Measurements from ENCODE around the gene SKAP2. TPM values are rescaled to one million over a fixed set of nuclear protein-coding genes. Genes with fewer than 3 reads are reported as not detected.

The SKAP2 gene
- total RNA-seq, 1 experiment from 2014 or later: 66.8 TPM

GRCh38 chr7:26625286-26625685, 239.1 kb downstream of the SKAP2 start:
- ChIA-PET POLR2A (no interaction called here), CTCF (no interaction called here)
- in situ Hi-C loops (cut with HindIII; ENCODE audit: low pct_unique_long_range_greater_than_20kb, low sequenced_read_pairs) (no loop called here), intact Hi-C loops (cut with micrococcal nuclease; ENCODE audit: unreplicated experiment) (no loop called here)
- no peaks in the 10 kb centered on the region for H3K36me3 ChIP-seq (ENCODE audit: control insufficient read depth, insufficient read depth, low read length)
- DNase-seq (ENCODE audit: low read depth, low spot score): no peak
- no peaks in the 10 kb centered on the region for H3K27me3 ChIP-seq (ENCODE audit: control insufficient read depth, insufficient read depth, low read length)
- ATAC-seq: no peak
- TF ChIP-seq CTCF (IDR thresholded peaks at IDR 0.05) (no peak), SIN3A (IDR thresholded peaks at IDR 0.05; ENCODE audit: borderline replicate concordance, insufficient read depth, low read depth, low read length) (no peak), POLR2AphosphoS5 (IDR thresholded peaks at IDR 0.05; ENCODE audit: low read depth, low read length) (no peak), TCF7L2 (IDR thresholded peaks at IDR 0.05; ENCODE audit: low read depth, low read length) (no peak), REST (IDR thresholded peaks at IDR 0.05; ENCODE audit: insufficient read depth in 1 of 2, low read depth in 2 of 2, low read length in 1 of 2) (no peak)
- H3K9me3 ChIP-seq (ENCODE audit: control insufficient read depth, insufficient read depth, low read depth, low read length): no peaks in the 10 kb centered on the region
- BruUV-seq (replicated peaks): no TSS peak
- no peak overlapping the region for H3K27ac ChIP-seq (ENCODE audit: low read length)
- no peak overlapping the region for H3K4me3 ChIP-seq (ENCODE audit: low read depth in 2 of 2, low read length in 2 of 2)
- no peaks in the 10 kb centered on the region for H3K4me1 ChIP-seq (ENCODE audit: control insufficient read depth, insufficient read depth, low read length)

- Histone ChIP-seq H3K36me3 (ENCODE audit: control insufficient read depth, insufficient read depth, low read length) (no peaks in the 10 kb centered on the region), H3K4me3 (ENCODE audit: low read depth in 2 of 2, low read length in 2 of 2) (no peak overlapping the region), H3K27ac (ENCODE audit: low read length) (no peak overlapping the region), H3K4me1 (ENCODE audit: control insufficient read depth, insufficient read depth, low read length) (no peaks in the 10 kb centered on the region), H3K27me3 (ENCODE audit: control insufficient read depth, insufficient read depth, low read length) (no peaks in the 10 kb centered on the region), H3K9me3 (ENCODE audit: control insufficient read depth, insufficient read depth, low read depth, low read length) (no peaks in the 10 kb centered on the region)
- ChIA-PET CTCF (no interaction called here), POLR2A (no interaction called here)
- intact Hi-C loops (cut with micrococcal nuclease; ENCODE audit: unreplicated experiment) (no loop called here), in situ Hi-C loops (cut with HindIII; ENCODE audit: low pct_unique_long_range_greater_than_20kb, low sequenced_read_pairs) (no loop called here)
- ATAC-seq (no peak), DNase-seq (ENCODE audit: low read depth, low spot score) (no peak)
- TF ChIP-seq TCF7L2 (IDR thresholded peaks at IDR 0.05; ENCODE audit: low read depth, low read length) (no peak), CTCF (IDR thresholded peaks at IDR 0.05) (no peak), SIN3A (IDR thresholded peaks at IDR 0.05; ENCODE audit: borderline replicate concordance, insufficient read depth, low read depth, low read length) (no peak), REST (IDR thresholded peaks at IDR 0.05; ENCODE audit: insufficient read depth in 1 of 2, low read depth in 2 of 2, low read length in 1 of 2) (no peak)
- no TSS peak for BruUV-seq (replicated peaks)
Observed at GRCh38 chr7:26624839-26625238, 239.6 kb downstream of the SKAP2 start.

Data from Panc1 (cell line).